ENCODE measurements around the gene COA1. TPM values are rescaled to one million over a fixed set of nuclear protein-coding genes. Genes with fewer than 3 reads are reported as not detected.

Gene COA1, protein sequence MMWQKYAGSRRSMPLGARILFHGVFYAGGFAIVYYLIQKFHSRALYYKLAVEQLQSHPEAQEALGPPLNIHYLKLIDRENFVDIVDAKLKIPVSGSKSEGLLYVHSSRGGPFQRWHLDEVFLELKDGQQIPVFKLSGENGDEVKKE
- 153 and 163 TPM in 2 replicates for total RNA-seq (2014; rRNA removed; shearing (Covaris generic))

DNA sequence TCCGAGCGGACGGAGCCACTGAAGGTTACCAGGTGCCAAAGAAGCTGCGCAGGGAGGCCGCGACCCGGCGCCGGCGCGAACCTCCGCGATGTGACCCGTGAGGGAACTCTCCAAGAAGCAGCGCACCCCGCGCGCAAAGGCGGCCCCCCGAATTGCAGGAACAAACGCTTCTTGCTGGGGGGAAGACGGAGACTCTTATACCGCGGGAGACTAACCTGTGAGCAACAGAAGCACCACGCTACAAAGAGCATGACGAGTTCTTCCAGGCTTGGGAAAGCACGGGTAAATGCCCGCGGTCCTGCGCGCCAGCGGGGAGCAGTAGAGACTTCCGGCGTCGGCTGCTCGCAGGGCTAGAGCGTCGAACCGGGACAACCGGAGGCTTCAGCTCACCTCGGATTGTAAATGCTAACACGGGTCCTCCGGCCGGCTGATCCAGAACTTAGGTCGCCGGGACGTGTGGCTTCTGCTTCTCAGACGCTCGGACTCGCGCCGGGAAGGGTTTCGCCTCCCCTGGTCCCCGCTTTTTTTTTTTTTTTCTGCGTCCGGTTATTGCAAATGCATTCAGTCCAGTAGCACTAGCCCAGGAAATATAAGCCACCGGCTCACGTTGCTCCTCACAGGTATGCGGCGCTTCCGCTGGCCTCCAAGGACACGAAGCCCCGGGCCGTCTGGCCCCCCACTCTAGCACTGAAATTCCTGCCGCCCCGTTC lies at the start of gene COA1:
COA1 (minus strand) TSS at position 310 of the 710 bp plus-strand sequence. CDS start 80,909 bp downstream, outside the sequence.

GRCh38 chr7:43758029-43758821 lies 28.9 kb upstream of the COA1 start, which contains the start of gene BLVRA:
Gene BLVRA (plus strand): TSS chr7:43758680. CDS start chr7:43771159, 12,479 bp downstream.

Other genes with a start within 250 kb of the COA1 start
- 86.9 and 91.7 TPM in 2 replicates for gene STK17A, start 146.4 kb downstream of the COA1 start, total RNA-seq (2014; rRNA removed; shearing (Covaris generic))
- gene BLVRA, start 29.2 kb upstream of the COA1 start, total RNA-seq (2014; rRNA removed; shearing (Covaris generic)) = 35.1 and 37.6 TPM in 2 replicates
- 123 and 143 TPM in 2 replicates for gene MRPS24, start 140.0 kb upstream of the COA1 start, total RNA-seq (2014; rRNA removed; shearing (Covaris generic))
- gene URGCP, start 177.1 kb upstream of the COA1 start, total RNA-seq (2014; rRNA removed; shearing (Covaris generic)) = 24.5 and 36.2 TPM in 2 replicates
- gene UBE2D4, start 196.9 kb upstream of the COA1 start, total RNA-seq (2014; rRNA removed; shearing (Covaris generic)) = 8.2 and 10.5 TPM in 2 replicates

All from A375 (cell line).